Keratinocyte (primary cell): Measurements from ENCODE around the gene FBLIM1. TPM values are rescaled to one million over a fixed set of nuclear protein-coding genes. Genes with fewer than 3 reads are reported as not detected.
A peak's percentile ranks its signal among the peaks of the same experiment; 100 is the strongest.

Experiments used
- DNase-seq: peaks from one replicate; pipeline ENCODE4 v3.0.0-alpha.2; 2011; ENCODE audit warnings: low read depth, missing footprints, low spot score
- FAIRE-seq: peaks from 2 replicates; lab custom pipeline; 2011; peaks lifted over from hg19 to GRCh38; lab: Jason Lieb, UNC
- H2AFZ ChIP-seq: 2 replicates; pipeline ENCODE4 v1.6.0; 2012; ENCODE audit warnings: low read length, control low read depth, inconsistent platforms; ENCODE audit not compliant: control insufficient read depth
- H3K27ac ChIP-seq: 2 replicates; pipeline ENCODE4 v1.5.1; 2011; ENCODE audit warnings: low read length; ENCODE audit not compliant: control insufficient read depth, insufficient read depth
- H3K27me3 ChIP-seq: 3 replicates; pipeline ENCODE4 v1.6.0; 2011; ENCODE audit warnings: low read length; ENCODE audit not compliant: control insufficient read depth, insufficient read depth; ENCODE audit errors: extremely low read depth
- H3K36me3 ChIP-seq, 2 experiments: 2 replicates in 1 of 2; 3 replicates in 1 of 2; pipeline ENCODE4 v1.5.1; 2011; ENCODE audit warnings: low read length in 2 of 2, mild to moderate bottlenecking in 1 of 2; ENCODE audit not compliant: control insufficient read depth in 2 of 2, insufficient read depth in 2 of 2; ENCODE audit errors: extremely low read depth in 1 of 2
- H3K4me1 ChIP-seq: 3 replicates; pipeline ENCODE4 v1.5.1; 2011; ENCODE audit warnings: low read length; ENCODE audit not compliant: control insufficient read depth, insufficient read depth; ENCODE audit errors: extremely low read depth
- H3K4me2 ChIP-seq: 3 replicates; pipeline ENCODE4 v1.6.0; 2011; ENCODE audit warnings: low read depth, low read length; ENCODE audit not compliant: control insufficient read depth, insufficient read depth; ENCODE audit errors: extremely low read depth
- H3K4me3 ChIP-seq, 3 experiments: fragments of 200-600 bp in 1 of 3; sonication (generic) in 1 of 3; 2 replicates in 2 of 3; 3 replicates in 1 of 3; pipeline ENCODE4 v1.5.1; 2011 to 2016; ENCODE audit warnings: low read length in 3 of 3, mild to moderate bottlenecking in 3 of 3, control low read depth in 2 of 3, inconsistent platforms in 1 of 3, low read depth in 1 of 3, mixed read lengths in 1 of 3, mixed run types in 1 of 3, moderate library complexity in 1 of 3; ENCODE audit not compliant: control insufficient read depth in 2 of 3, insufficient read depth in 2 of 3; ENCODE audit errors: extremely low read depth in 1 of 3
- H3K79me2 ChIP-seq: 2 replicates; pipeline ENCODE4 v1.6.0; 2012; ENCODE audit warnings: low read length; ENCODE audit not compliant: control insufficient read depth, insufficient read depth
- H3K9ac ChIP-seq: 3 replicates; pipeline ENCODE4 v1.6.0; 2011; ENCODE audit warnings: low read length; ENCODE audit not compliant: control insufficient read depth, insufficient read depth; ENCODE audit errors: extremely low read depth
- H3K9me1 ChIP-seq: 3 replicates; pipeline ENCODE4 v1.6.0; 2011; ENCODE audit warnings: low read length; ENCODE audit not compliant: control insufficient read depth, insufficient read depth; ENCODE audit errors: extremely low read depth
- H3K9me3 ChIP-seq: 2 replicates; pipeline ENCODE4 v1.5.1; 2012; ENCODE audit warnings: low read depth, low read length; ENCODE audit not compliant: control insufficient read depth
- H4K20me1 ChIP-seq: 3 replicates; pipeline ENCODE4 v1.6.0; 2011; ENCODE audit warnings: low read length; ENCODE audit not compliant: control insufficient read depth, insufficient read depth; ENCODE audit errors: extremely low read depth
- EZH2 ChIP-seq: IDR thresholded peaks from one replicate; pipeline ENCODE4 v1.6.1; 2012; ENCODE audit warnings: inconsistent platforms, mild to moderate bottlenecking, low read length, moderate library complexity
- dilution Hi-C: fragments of 300-500 bp; cut with MboI; formaldehyde crosslinking; loops from one replicate; pipeline ENCODE4 v1.7.0; 2020; ENCODE audit warnings: low sequenced_read_pairs; ENCODE audit not compliant: extremely low pct_ligation_motif_present
- polyA plus RNA-seq, 5 experiments: library from polyadenylated mRNA; depleted of rRNA in 3 of 5; stranded (reverse) in 3 of 5; stranded (forward) in 1 of 5; unstranded in 1 of 5; fragments of >200 nt; gene quantifications; 1 replicate in 1 of 5; 2 replicates in 3 of 5; 3 replicates in 1 of 5; pipeline versions ENCODE4 v1.2.1 to v1.2.3, GENCODE V29; 2011 to 2012; ENCODE audit warnings: missing spikeins in 2 of 5, low read depth in 1 of 5, low replicate concordance in 1 of 5
- TF ChIP-seq, protein P1 (sequence below), 3 experiments: IDR thresholded peaks in 1 of 3; conservative IDR thresholded peaks in 1 of 3; optimal IDR thresholded peaks in 1 of 3; 2 replicates in 2 of 3; 3 replicates in 1 of 3; pipeline versions ENCODE3 to v1.5.1; 2011; ENCODE audit warnings: low read length in 3 of 3, mild to moderate bottlenecking in 3 of 3, moderate library complexity in 2 of 3, control low read depth in 1 of 3, inconsistent platforms in 1 of 3; ENCODE audit not compliant: insufficient read depth in 2 of 3; ENCODE audit errors: extremely low read depth in 1 of 3

The FBLIM1 gene
- polyA plus RNA-seq, 1 donor (not counting 4 experiments of a cell fraction or from before 2014, with no cell fraction given) = 144 TPM

DNA sequence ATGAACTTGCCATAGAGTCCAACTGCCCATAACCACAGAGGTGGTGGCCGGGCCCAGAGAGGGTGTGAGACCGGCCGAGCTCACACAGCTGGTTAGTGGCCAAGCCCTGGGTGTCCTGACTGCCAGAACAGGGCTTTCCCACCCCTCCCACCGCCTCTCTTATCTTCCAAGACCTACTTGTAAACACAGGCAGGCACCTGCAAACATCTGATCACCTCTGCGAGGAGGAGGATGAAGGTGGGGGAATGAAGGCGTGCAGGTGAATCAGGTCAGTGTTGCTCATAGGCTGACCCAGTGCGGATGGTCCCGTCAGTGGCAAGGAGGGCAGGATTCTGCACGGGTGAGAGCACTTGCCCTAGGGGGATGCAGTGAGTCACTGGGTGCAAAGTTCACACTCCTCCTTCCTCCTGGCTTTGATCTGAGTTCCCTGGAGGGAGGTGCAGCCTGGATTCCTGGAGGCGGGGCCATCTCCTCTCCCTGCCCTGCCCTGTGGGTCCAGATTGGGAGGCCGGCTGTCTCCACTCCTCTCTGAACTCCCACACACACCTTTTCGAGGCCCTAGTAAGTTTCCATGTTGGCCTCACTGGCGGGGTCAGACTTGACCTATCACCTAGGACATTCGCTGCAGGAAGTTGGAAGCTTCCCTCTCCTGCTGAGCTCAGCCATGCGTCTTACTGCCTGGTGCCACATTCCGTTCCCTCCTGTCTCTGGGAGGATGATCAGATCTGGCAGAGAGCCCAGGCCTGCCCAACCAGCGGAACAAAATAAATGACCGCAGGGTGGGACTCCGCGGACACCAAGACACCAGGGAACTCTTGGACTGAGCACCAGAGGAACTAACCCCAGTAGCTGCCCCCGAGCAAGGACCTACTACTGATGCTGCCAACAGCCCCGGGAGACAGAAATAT is 41.6 kb downstream of the FBLIM1 start:
- DNase-seq = peak; percentile 100
- dilution Hi-C loops = no loop called here
- TF ChIP-seq, protein P1, sequence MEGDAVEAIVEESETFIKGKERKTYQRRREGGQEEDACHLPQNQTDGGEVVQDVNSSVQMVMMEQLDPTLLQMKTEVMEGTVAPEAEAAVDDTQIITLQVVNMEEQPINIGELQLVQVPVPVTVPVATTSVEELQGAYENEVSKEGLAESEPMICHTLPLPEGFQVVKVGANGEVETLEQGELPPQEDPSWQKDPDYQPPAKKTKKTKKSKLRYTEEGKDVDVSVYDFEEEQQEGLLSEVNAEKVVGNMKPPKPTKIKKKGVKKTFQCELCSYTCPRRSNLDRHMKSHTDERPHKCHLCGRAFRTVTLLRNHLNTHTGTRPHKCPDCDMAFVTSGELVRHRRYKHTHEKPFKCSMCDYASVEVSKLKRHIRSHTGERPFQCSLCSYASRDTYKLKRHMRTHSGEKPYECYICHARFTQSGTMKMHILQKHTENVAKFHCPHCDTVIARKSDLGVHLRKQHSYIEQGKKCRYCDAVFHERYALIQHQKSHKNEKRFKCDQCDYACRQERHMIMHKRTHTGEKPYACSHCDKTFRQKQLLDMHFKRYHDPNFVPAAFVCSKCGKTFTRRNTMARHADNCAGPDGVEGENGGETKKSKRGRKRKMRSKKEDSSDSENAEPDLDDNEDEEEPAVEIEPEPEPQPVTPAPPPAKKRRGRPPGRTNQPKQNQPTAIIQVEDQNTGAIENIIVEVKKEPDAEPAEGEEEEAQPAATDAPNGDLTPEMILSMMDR (optimal IDR thresholded peaks at IDR 0.05 in 1 of 3, IDR thresholded peaks at IDR 0.05 in 1 of 3, conservative IDR thresholded peaks at IDR 0.05 in 1 of 3; ENCODE audit: extremely low read depth in 1 of 3, insufficient read depth in 2 of 3, low read length in 3 of 3) = no peak
- TF ChIP-seq EZH2 = no peak
- Histone ChIP-seq H3K4me3 (peak overlapping the region in 2 of 3 experiments; percentile 15 to 61), H2AFZ (peak overlapping the region; percentile 63), H3K9me1 (peaks cover 4% of the 10 kb centered on the region), H3K27me3 (no peaks in the 10 kb centered on the region), H3K4me2 (peak overlapping the region; percentile 88), H3K27ac (peak overlapping the region; percentile 99), H3K79me2 (no peaks in the 10 kb centered on the region), H4K20me1 (no peaks in the 10 kb centered on the region), H3K9me3 (no peaks in the 10 kb centered on the region), H3K36me3 (no peaks in the 10 kb centered on the region), H3K4me1 (peaks cover 61% of the 10 kb centered on the region), H3K9ac (peak overlapping the region; percentile 89)
- peak; percentile 66 for FAIRE-seq

DNA sequence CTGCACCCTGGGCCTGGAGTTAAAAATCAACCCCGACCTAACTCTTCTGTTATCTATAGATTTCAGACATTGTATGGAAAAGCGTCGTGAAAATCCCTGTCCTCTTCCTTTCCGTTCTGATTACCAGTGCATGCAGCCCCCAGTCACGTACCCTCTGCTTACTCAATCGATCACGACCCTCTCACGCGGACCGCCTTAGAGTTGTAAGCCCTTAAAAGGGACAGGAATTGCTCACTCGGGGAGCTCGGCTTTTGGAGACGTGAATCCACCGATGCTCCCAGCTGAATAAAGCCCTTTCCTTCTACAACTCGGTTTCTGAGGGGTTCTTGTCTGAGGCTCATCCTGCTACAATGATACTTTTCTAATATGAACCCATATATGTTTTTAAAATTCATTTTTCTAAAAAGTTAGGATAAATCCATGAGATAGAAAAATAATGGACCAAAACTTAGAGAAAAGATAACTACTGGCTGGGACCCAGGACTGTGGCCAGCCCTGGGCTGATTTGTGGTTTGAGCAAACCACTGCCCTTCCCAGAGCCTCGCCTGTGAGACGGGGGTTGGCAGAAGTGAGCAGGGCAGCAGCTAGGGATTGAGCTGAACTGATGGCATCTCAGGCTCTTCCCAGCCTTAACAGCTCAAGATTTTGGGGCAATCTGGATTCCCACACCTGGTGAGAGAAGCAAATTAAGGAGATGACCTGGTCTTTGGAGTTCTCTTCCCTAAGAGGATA is 43.8 kb downstream of the FBLIM1 start:
- dilution Hi-C loops = no loop called here
- H3K27ac ChIP-seq = no peak overlapping the region
- H3K9ac ChIP-seq = no peak overlapping the region
- H3K4me2 ChIP-seq = no peak overlapping the region
- no peak overlapping the region for H2AFZ ChIP-seq
- no peaks in the 10 kb centered on the region for H3K27me3 ChIP-seq
- no peak for DNase-seq
- peaks cover 43% of the 10 kb centered on the region for H3K4me1 ChIP-seq
- H3K4me3 ChIP-seq = no peak overlapping the region
- no peak for FAIRE-seq
- H3K9me3 ChIP-seq = no peaks in the 10 kb centered on the region
- H4K20me1 ChIP-seq = no peaks in the 10 kb centered on the region
- no peaks in the 10 kb centered on the region for H3K36me3 ChIP-seq
- no peak for TF ChIP-seq EZH2
- TF ChIP-seq, protein P1 (optimal IDR thresholded peaks at IDR 0.05 in 1 of 3, IDR thresholded peaks at IDR 0.05 in 1 of 3, conservative IDR thresholded peaks at IDR 0.05 in 1 of 3; ENCODE audit: extremely low read depth in 1 of 3, insufficient read depth in 2 of 3, low read length in 3 of 3) = no peak
- H3K9me1 ChIP-seq = peaks cover 4% of the 10 kb centered on the region
- no peaks in the 10 kb centered on the region for H3K79me2 ChIP-seq
